CD14-positive monocyte (primary cell): ENCODE results near the gene ETV3L. TPM values are rescaled to one million over a fixed set of nuclear protein-coding genes. Genes with fewer than 3 reads are reported as not detected.
"Not testable (repeated sequence)": the region's sequence is repeated elsewhere in the genome, so short reads cannot be mapped to it uniquely, and the experiment has no call there.

Experiments
- DNase-seq, 3 donors: peaks; one replicate each; pipeline ENCODE4 v3.0.0-alpha.2; 2011 to 2022
- H2AFZ ChIP-seq: 2 replicates; pipeline ENCODE4 v1.6.0; 2012; ENCODE audit warnings: mild to moderate bottlenecking, low read depth, low read length, inconsistent platforms; ENCODE audit not compliant: insufficient read depth, poor library complexity, severe bottlenecking
- H3K27ac ChIP-seq, 2 donors: 1 replicate in 1 of 2; 2 replicates in 1 of 2; pipeline ENCODE4 v1.5.1; 2012 to 2013; ENCODE audit warnings: low read length in 2 of 2, control low read depth in 1 of 2, inconsistent platforms in 1 of 2, low read depth in 1 of 2, mild to moderate bottlenecking in 1 of 2
- H3K27me3 ChIP-seq, 2 donors: one replicate each; pipeline versions ENCODE4 v1.6.0 to v1.6.1; 2011 to 2013; ENCODE audit warnings: low read length in 2 of 2; ENCODE audit not compliant: control insufficient read depth in 2 of 2, insufficient read depth in 2 of 2
- H3K36me3 ChIP-seq, 2 donors: replicated peaks in 1 of 2; 1 replicate in 1 of 2; 2 replicates in 1 of 2; pipeline versions ENCODE4 v1.5.1 to v1.6.1; 2012 to 2013; ENCODE audit warnings: low read length in 2 of 2, control low read depth in 1 of 2, inconsistent platforms in 1 of 2, mild to moderate bottlenecking in 1 of 2; ENCODE audit not compliant: insufficient read depth in 2 of 2, control insufficient read depth in 1 of 2
- H3K4me1 ChIP-seq, 2 donors: 1 replicate in 1 of 2; 2 replicates in 1 of 2; pipeline versions ENCODE4 v1.5.1 to v1.6.1; 2012 to 2013; ENCODE audit warnings: low read length in 2 of 2, control low read depth in 1 of 2, inconsistent platforms in 1 of 2, mild to moderate bottlenecking in 1 of 2, moderate library complexity in 1 of 2; ENCODE audit not compliant: insufficient read depth in 2 of 2, control insufficient read depth in 1 of 2
- H3K4me2 ChIP-seq: replicated peaks from 2 replicates; pipeline ENCODE3; 2012; ENCODE audit warnings: low read length, moderate library complexity, mild to moderate bottlenecking; ENCODE audit not compliant: poor library complexity, severe bottlenecking; ENCODE audit errors: extremely low read depth
- H3K4me3 ChIP-seq, 3 experiments: fragments of 200-600 bp in 1 of 3; sonication (generic) in 1 of 3; replicated peaks in 1 of 3; 1 replicate in 2 of 3; 2 replicates in 1 of 3; pipeline ENCODE4 v1.5.1; 2011 to 2013; ENCODE audit warnings: low read length in 3 of 3, mild to moderate bottlenecking in 3 of 3, control low read depth in 2 of 3, low read depth in 2 of 3, inconsistent platforms in 1 of 3, moderate library complexity in 1 of 3
- H3K79me2 ChIP-seq: 2 replicates; pipeline ENCODE4 v1.6.0; 2012; ENCODE audit warnings: mild to moderate bottlenecking, control low read depth, inconsistent platforms, low read length, moderate library complexity; ENCODE audit not compliant: insufficient read depth
- H3K9ac ChIP-seq: 2 replicates; pipeline ENCODE4 v1.6.0; 2017; ENCODE audit warnings: low read length, mild to moderate bottlenecking; ENCODE audit not compliant: insufficient read depth, poor library complexity, severe bottlenecking
- H3K9me3 ChIP-seq, 2 donors: replicated peaks in 1 of 2; 1 replicate in 1 of 2; 2 replicates in 1 of 2; pipeline versions ENCODE4 v1.5.1 to v1.6.1; 2012 to 2013; ENCODE audit warnings: low read length in 2 of 2, control low read depth in 1 of 2; ENCODE audit not compliant: control insufficient read depth in 1 of 2, insufficient read depth in 1 of 2
- H4K20me1 ChIP-seq: 2 replicates; pipeline ENCODE4 v1.6.0; 2012; ENCODE audit warnings: mild to moderate bottlenecking, low read length, control low read depth, moderate library complexity; ENCODE audit not compliant: insufficient read depth
- H3K27ac Mint-ChIP-seq, 7 donors: one replicate each; pipeline ENCODE4 v1.8.0; 2020; ENCODE audit warnings: mild to moderate bottlenecking in 7 of 7, mixed read lengths in 7 of 7, moderate library complexity in 6 of 7, inconsistent platforms in 2 of 7
- H3K27me3 Mint-ChIP-seq, 3 donors: one replicate each; pipeline ENCODE4 v1.8.0; 2021 to 2022; ENCODE audit warnings: low read depth in 3 of 3, mild to moderate bottlenecking in 3 of 3, mixed read lengths in 3 of 3, moderate library complexity in 3 of 3, inconsistent platforms in 1 of 3
- H3K36me3 Mint-ChIP-seq, 2 donors: one replicate each; pipeline ENCODE4 v1.8.0; 2020; ENCODE audit warnings: mixed read lengths in 2 of 2, inconsistent platforms in 1 of 2, mild to moderate bottlenecking in 1 of 2
- H3K4me1 Mint-ChIP-seq: one replicate; pipeline ENCODE4 v1.8.0; 2020; ENCODE audit warnings: mild to moderate bottlenecking, mixed read lengths
- H3K4me3 Mint-ChIP-seq, 2 donors: one replicate each; pipeline ENCODE4 v1.8.0; 2020; ENCODE audit warnings: mild to moderate bottlenecking in 2 of 2, mixed read lengths in 2 of 2, moderate library complexity in 1 of 2
- H3K9me3 Mint-ChIP-seq, 7 donors: one replicate each; pipeline ENCODE4 v1.8.0; 2020 to 2022; ENCODE audit warnings: mixed read lengths in 7 of 7, mild to moderate bottlenecking in 6 of 7, moderate library complexity in 6 of 7, inconsistent platforms in 2 of 7
- CTCF ChIP-seq: fragments of 200-600 bp; IDR thresholded peaks from one replicate; pipeline ENCODE4 v1.8.0; 2022; ENCODE audit warnings: antibody characterized with exemption, mild to moderate bottlenecking
- WGBS: methylation state at CpG from one replicate; pipeline ENCODE4 v1.1.5; 2013; ENCODE audit warnings: missing lambda C conversion rate; ENCODE audit not compliant: insufficient coverage; 5-methylcytosine and 5-hydroxymethylcytosine counted together
- intact Hi-C, 2 donors: fragments of 100-400 bp; cut with micrococcal nuclease; formaldehyde crosslinking; loops; one replicate each; pipeline versions ENCODE4 v1.15.0 to v1.15.1; 2023
- polyA plus RNA-seq, 3 donors: library from polyadenylated mRNA; depleted of rRNA in 1 of 3; unstranded in 2 of 3; stranded (reverse) in 1 of 3; fragments of 300-500 nt in 2 of 3; fragments of >200 nt in 1 of 3; fragmentation: Illumina TruSeq in 2 of 3; gene quantifications; 1 replicate in 2 of 3; 2 replicates in 1 of 3; pipeline ENCODE4 v1.2.3, GENCODE V29; 2012 to 2021

ETV3L gene
- polyA plus RNA-seq, 3 donors: 0.26 to 0.41 TPM; not detected in 1

- Histone ChIP-seq H3K9me3 (peaks cover 0 to 10% of the 10 kb centered on the region in 2 donors), H3K27me3 (no peaks in the 10 kb centered on the region), H4K20me1 (no peaks in the 10 kb centered on the region), H2AFZ (no peak overlapping the region), H3K4me2 (no peak overlapping the region), H3K4me3 (no peak overlapping the region), H3K4me1 (peaks cover 4 to 13% of the 10 kb centered on the region in 2 donors), H3K36me3 (no peaks in the 10 kb centered on the region), H3K79me2 (no peaks in the 10 kb centered on the region), H3K27ac (no peak overlapping the region), H3K9ac (no peak overlapping the region)
- Mint-ChIP-seq H3K9me3 (peaks cover 10 to 18% (median 14%) of the 10 kb centered on the region in 7 donors), H3K36me3 (no peaks in the 10 kb centered on the region), H3K4me1 (peaks cover 13% of the 10 kb centered on the region), H3K27me3 (peaks cover 0 to 1% (median under 1%) of the 10 kb centered on the region in 3 donors), H3K27ac (no peak overlapping the region), H3K4me3 (no peak overlapping the region)
- WGBS: no CpG with 5 or more reads among the region's 1 CpG
- no peak for DNase-seq
- intact Hi-C loops: no loop called here
- no peak for TF ChIP-seq CTCF
Observed at GRCh38 chr1:157056269-157056668, 43.3 kb downstream of the ETV3L start.

- H3K27me3 Mint-ChIP-seq, H2AFZ ChIP-seq, H3K79me2 ChIP-seq, H3K27me3 ChIP-seq, H3K9me3 ChIP-seq, H3K9ac ChIP-seq, H3K4me2 ChIP-seq, H3K36me3 ChIP-seq, intact Hi-C loops, H3K36me3 Mint-ChIP-seq, H4K20me1 ChIP-seq, H3K4me3 ChIP-seq, H3K27ac ChIP-seq: not testable (repeated sequence)
- peak overlapping the region in 1 of 2 donors; percentile 3 for H3K4me3 Mint-ChIP-seq
- peak overlapping the region in 5 of 7 donors; percentile 16 to 79 (median 53) for H3K27ac Mint-ChIP-seq
- no CpG with 5 or more reads among the region's 5 CpGs for WGBS
- H3K4me1 ChIP-seq: peaks cover 4 to 13% of the 10 kb centered on the region in 2 donors
- peak; percentile 34 to 60 (median 51) for DNase-seq
- peaks cover 13% of the 10 kb centered on the region for H3K4me1 Mint-ChIP-seq
- H3K9me3 Mint-ChIP-seq: peaks cover 6 to 12% (median 9%) of the 10 kb centered on the region in 7 donors
Observed at GRCh38 chr1:157055729-157056128, 43.9 kb downstream of the ETV3L start.
